Measurements from ENCODE around the gene HOMER2.

Gene HOMER2

DNA sequence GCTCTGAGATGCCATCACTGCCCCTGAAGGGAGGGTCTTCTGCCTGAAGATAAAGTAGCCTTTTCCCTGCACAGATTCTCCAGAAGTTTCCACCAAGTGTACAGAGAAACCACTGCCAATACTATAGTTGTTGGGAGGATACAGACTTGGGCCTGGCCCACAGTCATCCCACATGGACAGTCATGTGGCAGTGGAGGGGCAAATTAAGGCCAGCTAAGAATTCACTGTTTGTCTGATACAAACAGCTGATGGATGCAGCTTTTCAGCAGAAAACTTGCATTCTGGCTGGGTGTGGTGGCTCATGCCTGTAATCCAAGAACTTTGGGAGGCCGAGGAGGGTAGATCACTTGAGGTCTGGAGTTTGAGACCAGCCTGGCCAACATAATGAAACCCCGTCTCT lies 22.1 kb downstream of the HOMER2 start:
- DNase-seq (ENCODE audit: low read depth): no peak

DNA sequence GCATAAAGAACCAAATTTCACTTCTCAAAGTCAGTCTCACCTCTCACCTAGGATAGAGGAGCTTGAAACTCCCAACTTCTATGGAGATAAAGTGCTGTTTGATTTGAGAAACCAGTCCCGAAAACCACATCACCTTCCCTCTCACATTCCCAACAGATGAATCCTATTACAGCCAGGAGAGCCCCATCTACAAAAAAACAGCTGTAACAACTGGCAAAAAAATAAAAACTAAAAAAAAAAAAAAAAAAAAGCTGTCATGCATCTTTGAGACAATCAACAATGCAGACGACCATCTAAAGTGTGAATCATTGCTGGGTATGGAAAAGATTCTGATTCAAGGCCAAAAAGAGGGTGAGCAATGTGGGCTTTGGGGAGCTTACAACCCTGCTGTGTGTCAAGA lies 23.8 kb downstream of the HOMER2 start:
- DNase-seq (ENCODE audit: low read depth): no peak

DNA sequence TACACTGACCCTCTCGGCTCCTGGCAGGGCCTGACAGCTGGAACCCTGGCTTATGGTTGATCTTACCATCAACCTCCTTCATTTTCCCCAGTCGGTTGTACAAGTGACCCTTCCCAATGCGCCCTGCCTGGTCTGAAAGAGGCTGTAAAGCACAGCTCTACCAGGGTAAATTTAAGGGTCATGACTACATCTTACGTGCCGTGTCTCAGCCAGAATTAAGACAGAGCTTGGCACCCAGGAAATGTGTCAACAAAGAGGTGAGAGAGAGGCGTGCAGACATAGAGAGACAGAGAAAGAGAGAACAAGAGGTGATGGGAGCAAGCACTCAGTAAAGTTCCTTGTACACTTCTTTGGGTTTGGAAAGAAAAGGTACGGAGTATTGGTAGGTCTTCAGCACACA lies 28.8 kb downstream of the HOMER2 start:
- DNase-seq (ENCODE audit: low read depth): no peak

DNA sequence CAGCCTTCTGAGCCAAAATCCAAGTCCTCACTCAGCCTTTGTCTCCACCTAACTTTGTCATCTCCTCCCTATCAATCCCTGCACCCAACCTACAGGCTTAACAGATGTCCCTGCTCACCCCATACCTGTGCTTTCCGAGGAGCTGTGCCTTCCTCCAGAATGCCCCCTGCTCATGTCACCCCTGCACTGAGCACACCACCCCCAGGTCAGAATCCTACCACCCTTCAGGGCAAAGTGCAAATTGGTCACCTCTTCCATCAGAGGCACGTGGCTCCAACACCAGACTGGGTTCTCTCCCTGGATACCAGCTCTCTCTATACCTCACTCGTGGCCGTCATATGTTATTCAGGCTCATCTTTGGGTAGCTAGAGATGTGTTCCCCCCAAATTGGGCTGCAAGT lies 29.8 kb downstream of the HOMER2 start:
- no peak for DNase-seq (ENCODE audit: low read depth)

DNA sequence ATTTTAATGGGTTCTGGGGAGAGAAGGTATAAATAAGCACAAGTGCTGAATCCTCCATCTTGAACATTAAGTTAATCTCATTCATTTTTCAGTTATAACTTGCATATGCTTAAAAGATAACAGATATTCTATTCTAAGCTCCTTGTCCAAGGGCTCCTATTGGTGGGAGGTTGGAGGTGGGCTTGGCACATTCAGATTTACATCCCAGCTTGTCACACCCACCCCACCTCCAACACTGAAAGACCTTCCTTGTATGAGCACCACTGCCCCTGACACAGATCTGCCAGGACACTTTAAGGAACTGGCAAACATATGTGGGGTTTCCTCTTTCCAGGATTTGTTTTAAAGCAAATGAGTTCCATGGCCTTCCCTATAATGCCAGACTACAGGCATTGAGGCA lies 30.6 kb downstream of the HOMER2 start:
- DNase-seq (ENCODE audit: low read depth): no peak

DNA sequence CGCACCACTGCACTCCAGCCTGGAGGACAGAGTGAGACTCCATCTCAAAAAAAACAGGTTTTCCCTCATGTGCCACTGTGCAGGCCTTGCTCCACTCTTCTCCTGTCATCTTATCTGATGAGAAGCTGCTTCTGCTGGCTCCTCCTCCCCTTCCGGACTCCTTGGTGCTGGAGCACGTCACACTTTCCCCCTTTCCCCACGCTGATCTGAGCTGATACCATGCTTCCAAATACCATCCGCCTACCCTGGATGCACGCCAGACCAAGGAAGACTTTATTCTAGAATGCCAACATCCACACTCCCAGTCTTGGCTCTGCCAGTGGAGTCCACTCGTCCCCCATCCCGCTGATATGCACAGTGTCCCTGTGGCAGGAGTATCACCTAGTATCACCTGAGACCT lies 31.3 kb downstream of the HOMER2 start:
- no peak for DNase-seq (ENCODE audit: low read depth)

DNA sequence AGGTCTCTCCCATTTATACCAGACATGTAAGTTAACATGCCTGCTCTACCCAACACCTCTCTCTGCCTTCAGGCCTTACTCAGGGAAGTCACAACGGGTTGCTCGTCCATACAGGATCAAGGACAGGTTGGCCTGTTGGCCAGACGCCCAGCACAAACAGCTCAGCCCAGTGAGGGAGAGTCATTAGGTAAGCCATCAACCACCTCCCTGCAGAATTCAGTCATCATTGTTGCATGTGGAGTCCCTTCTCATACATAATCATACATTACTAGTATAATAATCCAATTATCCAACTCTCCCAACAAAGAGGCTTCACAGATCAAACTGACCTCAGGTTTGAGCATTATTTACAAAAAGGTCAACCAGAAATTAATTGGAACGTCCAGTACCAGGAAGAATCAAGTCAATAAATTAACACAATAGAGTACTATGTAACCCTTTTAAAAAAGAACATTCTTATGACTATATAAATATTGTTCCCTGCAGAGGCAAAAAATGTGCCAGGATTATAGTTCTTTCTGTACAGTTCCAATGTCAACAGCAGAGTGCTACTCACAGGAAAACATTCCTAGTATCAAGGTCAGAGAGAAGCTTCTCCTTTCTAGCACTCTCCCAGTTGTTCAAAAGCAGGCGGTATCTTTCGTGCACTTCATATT lies 33.2 kb downstream of the HOMER2 start:
- DNase-seq (ENCODE audit: low read depth): no peak

DNA sequence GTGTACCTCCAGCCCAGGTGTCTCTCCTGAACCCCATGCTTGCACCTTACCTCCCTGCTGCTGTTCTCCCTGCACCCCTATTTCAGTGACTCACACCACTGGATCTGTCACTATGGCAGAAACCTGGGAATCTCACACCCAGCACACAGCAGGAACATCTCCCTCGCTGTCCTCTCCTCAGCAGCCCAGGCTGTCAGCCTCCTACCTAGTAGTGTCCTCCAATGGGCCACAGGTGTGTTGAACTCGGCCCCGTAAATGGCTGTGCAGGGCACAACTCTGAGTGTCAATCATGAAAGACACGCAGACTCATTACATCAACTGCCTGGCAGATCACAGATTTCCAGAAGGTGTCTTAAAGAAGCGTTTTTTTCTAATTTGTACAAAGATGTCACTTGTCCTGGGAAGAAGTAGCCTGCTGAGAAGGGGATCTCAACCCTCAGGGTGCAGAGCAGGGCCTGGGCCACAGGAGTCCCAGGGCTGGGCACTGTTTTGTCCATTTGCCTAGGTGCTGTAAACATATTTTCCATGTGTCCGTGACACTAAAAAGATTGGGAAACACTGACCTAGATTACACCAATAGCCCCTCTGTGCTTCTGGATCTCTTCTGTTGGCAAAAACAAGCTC lies 33.8 kb downstream of the HOMER2 start:
- DNase-seq (ENCODE audit: low read depth): no peak

DNA sequence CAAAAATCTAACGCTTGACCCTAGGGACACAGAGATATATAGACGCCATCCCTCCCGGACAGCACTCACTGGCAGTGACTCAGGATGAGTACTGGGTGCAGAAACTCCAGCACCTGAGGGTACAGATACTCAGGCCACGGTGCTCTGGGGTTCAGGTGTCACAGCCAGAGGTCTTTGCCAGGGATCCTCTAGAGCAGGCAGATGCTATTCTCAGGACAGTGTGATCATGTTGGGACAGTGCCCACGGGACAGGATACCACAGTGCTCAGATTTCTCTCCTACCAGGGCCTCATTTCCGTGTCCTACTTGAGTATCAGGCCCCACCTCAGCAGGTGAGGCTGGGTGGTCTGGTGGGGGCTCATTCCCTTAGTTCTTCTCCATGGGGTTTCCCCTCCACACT lies 34.4 kb downstream of the HOMER2 start:
- DNase-seq (ENCODE audit: low read depth): no peak

DNA sequence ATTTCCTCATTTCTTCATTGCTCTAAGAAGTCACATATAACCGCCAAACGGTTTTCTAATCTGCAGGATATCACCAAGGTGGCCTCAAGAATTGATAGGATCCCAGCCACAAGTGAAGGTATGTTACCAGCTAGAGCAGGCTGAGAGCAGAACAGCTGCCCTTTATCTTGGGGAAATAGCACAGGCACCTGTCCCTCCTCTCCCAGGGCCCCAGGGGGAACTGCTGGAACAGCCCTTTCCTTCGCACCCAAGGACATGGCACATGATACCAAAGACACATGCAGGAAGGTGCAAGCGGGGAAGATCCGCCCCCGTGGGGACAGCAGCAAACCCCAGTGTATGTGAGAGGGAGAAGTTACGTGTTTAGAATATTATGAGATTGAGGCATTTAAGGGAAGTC lies 35.3 kb downstream of the HOMER2 start:
- DNase-seq (ENCODE audit: low read depth): no peak

DNA sequence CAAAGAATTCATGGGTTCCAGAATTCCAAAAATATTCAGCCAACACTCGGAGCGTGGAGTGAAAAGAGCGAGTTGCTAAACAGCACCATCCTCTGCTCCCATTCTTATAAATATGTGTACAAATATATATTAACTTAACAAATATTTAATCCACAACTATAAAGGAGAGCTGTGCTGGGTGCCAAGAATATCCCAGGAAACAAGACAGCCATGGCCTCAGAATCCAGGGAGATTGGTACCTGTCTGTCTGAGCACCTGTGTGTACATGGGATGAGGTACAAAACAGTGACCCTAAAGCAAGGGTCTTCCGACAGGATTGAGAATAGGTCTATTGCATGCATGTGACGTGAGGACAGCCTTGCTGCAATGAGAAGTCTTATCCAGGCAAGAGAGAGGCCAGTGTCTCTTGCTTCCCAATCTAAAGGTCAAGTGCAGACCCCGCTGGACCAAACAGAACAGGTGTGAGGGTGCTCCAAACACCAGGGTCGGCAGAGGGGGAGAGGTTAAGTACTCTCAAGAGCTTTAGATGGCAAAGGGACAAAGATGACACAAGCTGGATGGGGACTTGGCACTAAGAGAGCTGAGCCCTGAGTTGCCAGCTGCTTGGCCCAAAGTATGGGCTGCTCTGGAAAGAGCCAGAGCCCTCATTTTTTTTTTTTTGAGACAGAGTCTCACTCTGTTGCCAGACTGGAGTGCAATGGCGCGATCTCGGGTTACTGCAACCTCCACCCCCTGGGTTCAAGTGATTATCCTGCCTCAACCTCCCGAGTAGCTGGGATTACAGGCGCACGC lies 36.2 kb downstream of the HOMER2 start:
- DNase-seq (ENCODE audit: low read depth): no peak

DNA sequence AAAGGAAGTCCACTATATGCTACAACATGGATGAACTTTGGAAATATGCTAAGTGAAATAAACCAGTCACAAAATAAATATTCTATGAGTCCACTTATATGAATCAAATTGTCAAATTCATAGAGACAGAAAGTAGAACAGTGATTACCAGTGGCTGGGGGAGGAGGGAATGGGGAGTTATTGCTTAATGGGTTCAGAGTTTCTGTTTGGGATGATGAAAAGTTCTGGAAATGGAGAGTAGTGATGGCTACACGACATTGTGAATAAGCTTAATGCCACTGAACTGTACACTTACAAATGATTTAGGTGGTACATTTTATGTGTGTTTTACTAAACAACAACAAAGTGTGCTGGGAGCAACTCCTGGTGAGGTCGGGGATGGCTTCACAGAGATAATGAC lies 38.1 kb downstream of the HOMER2 start:
- DNase-seq (ENCODE audit: low read depth): no peak

DNA sequence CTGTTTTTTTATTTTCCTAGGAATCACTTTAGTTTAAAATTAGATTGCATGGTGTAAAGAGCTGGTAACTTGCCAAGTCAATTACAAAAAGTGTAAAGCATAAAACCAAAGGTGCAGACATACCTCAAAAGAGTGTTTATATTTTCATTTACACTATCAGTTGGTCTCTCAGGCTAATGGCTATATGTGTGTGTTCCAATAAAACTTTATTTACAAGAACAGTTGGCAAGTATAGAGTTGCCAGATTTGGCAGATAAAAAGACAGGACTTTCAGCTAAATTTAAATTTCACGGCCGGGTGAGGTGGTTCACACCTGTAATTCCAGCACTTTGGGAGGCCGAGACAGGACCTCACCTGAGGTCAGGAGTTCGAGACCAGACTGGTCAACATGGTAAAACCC lies 41.1 kb downstream of the HOMER2 start:
- DNase-seq (ENCODE audit: low read depth): no peak

DNA sequence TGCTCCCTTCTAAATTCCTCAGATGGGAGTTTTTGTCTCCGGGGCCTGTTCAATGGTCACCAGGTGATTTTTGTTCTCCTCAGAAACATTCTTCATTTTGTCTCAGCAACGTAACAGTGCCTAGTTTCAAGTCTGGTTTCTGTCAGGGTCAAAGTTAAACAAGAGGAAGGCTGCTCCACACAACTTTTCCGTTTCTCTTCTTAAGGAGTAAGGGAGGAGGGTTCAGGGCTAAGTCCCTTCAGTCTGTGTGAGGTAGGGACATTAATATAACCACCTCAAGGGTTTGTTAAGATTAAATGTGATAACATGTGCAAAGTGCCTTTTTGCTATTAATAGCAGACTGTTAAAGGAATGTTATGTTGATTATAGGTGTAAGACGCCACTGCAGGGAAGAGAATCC lies 41.8 kb downstream of the HOMER2 start:
- DNase-seq (ENCODE audit: low read depth): no peak

DNA sequence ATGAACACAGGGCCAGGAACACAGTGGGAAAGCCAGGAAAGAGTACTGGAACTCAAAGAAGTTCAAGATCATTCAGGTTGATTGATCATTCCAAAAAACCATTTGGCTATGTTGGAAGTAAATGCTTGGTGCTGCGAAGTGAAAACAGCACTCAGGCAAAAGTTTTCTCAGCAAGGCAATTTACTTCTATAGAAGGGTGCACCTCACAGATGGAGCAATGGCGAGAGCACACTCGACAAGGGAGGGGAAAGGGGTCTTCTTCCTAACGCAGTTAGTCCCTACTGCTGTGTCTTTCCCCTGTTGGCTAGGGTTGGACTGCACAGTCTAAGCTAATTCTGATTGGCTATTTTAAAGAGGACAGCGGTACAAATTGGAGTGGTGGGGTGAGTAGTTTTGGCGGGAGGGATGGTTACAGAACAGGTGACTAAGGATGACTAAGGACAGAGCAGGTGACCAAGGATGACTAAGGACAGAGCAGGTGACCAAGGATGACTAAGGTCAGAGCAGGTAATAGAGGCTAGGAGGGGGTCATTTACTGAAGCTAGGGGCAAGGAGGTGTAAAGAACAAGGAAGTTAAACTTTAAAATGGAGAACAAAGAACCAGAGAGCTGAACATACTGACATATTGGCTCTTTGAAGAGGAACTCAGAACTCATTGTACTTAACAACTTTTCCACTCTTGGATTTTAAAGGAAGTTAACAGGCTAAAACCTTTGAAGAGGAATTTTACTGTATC lies 43.3 kb downstream of the HOMER2 start:
- DNase-seq (ENCODE audit: low read depth): no peak

DNA sequence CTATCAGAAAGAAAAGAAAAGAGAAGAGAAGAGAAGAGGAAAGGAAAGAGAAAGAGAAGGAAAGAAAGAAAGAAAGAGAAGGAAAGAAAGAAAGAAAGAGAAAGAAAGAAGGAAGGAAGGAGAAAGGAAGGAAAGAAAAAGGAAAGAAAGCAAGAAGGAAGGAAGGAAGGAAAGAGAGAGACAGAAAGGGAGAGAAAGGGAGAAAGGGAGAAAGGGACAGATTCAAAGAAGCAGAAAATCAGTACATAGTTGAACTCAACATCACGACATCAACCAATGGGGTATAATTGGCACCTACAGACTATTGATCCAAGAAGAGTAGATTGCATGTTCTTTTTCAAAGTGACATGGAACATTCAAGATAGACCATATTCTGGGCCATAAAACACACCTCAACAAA lies 45.2 kb downstream of the HOMER2 start:
- no peak for DNase-seq (ENCODE audit: low read depth)

DNA sequence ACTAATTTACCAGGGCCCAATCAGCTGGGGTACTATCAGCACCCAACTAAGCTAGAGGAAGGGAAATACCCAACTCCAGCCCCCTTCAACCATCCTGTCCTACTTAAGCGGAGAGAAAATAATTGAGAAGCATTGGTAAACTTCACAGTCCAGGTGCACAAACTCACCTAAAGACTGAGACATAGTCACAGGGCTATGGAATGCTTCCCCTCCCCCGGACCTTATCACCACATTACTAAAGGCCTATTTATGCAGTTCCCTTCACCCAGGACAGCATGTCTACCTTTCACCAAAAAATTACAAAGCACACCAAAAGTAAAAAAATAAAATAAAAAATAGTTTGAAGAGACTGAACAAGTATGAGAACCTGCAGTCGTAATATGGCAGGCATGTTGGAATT lies 47.9 kb downstream of the HOMER2 start:
- DNase-seq (ENCODE audit: low read depth): no peak

DNA sequence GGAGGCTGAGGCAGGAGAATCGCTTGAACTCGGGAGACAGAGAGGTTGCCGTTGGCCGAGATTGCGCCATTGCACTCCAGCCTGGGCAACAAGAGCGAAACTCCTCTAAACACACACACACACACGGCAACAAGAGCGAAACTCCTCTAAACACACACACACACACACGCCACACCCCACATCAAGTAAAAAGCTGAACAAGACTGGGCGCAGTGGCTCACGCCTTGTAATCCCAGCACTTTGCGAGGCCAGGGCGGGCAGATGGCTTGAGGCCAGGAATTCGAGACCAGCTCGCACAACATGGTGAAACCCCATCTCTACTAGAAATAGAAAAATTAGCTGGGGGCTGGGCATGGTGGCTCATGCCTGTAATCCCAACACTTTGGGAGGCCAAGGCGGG lies 49.0 kb downstream of the HOMER2 start:
- no peak for DNase-seq (ENCODE audit: low read depth)

DNA sequence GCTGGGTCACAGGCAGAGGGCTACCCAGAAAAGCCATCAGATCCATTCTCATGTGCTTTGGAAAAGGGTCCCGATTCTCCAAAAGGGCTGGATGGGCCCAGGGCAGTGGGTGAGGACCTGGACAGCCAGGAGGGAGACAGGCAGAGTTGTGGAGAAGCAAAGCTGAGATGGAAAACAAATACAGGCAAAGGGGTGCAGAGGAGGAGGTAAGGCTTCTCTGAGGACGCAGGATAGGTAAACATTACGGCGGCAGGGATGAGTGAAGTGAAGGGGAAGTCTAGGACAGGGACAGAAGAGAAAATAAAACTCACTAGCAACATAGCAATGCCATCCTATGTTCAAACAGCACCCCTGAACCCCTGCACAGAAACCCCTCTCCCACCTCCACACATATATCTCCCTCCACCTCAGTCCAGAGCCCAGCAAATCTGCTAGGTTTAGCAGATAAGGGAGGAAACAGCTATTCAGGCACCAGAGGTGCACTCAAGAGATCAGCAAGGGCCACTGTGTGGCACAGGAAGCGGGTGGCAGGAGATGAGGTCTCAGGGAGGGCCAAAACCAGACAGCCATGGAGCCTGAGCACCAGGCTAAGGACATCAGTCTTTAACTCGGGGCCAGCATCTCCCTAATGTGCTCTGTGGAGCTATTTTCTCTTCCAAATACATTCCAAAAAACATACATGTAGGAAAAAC lies 51.3 kb downstream of the HOMER2 start:
- no peak for DNase-seq (ENCODE audit: low read depth)

DNA sequence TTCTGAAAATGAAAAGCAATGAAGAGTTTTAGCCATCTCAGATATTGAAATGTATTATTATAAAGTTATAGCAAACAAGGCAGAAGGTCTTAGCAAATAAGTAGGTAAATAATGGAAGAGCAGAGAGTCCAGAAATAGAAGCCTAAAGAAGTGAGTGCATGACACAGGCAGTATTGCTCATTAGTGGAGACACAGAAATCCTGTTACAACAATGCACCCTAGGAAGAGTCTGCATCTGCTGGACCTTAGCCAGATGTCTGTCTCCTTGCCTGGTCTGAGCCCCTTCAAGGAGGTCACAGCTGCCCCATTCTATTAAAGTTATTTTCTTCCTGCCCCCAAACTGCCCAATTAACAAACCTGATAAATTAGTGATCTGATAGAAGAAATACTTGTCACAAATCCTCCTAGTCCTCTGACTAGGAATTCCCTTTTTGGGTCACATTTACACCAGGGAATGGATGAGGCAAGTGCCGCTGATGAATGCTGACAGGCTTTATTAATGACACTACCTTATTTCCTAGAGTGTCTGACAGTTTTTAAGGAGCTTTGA lies 51.9 kb downstream of the HOMER2 start:
- DNase-seq (ENCODE audit: low read depth): no peak

DNA sequence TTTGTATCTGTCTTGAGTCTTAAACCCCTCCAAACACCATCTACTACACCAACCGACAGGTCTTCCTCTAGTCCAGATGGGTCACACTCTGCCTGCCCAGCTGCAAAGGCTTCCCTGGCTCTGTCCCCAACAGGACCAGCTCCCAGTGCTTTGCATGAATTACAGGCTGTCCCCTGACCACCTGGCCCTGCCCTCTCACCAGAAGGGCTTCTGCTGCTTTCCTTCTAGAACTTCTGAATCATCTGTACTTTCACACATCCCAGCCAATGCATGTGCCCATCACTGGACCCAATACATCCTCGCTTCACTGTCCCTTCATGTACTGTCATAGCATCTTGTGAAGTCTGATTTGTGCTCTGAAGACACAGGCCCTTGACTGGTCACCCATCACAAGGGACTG lies 53.6 kb downstream of the HOMER2 start:
- DNase-seq (ENCODE audit: low read depth): no peak

DNA sequence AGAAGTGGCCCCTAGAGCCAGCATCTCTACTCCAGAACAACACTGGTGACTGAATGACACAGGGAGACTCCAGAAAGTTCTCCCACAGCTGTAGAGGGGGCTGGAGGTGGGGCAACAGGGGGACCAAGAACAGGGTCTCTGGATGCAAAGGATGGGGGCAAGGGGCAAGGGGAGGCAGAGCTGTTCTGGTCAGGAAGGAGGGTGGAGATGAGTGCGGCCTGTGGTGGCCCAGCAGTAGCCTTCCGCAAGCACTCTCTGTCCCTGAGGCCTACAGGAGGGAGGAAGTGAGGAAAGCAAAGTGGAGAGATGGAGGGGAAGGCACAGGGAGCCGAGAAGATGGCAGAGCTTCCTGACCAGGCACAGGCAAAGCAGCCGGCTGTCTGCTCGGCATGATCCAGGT lies 56.5 kb downstream of the HOMER2 start:
- DNase-seq (ENCODE audit: low read depth): no peak

Data from activated T-cell treated with anti-CD3 and anti-CD28 coated beads for 1 hour (primary cell).